GM10248 (cell line): Measurements from ENCODE around the gene SLC36A1.

Experiments
- CTCF ChIA-PET: fragments of 300-600 bp; sonication (Branson Sonifier 250); formaldehyde crosslinking; extraction: SDS; loops from one replicate; lab custom pipeline; 2021; ENCODE audit warnings: antibody characterized with exemption; lab: Yijun Ruan, JAX
- POLR2A ChIA-PET: fragments of 350-650 bp; sonication (Branson Sonifier 250); formaldehyde crosslinking; extraction: SDS; loops from one replicate; lab custom pipeline; 2020; ENCODE audit warnings: antibody characterized with exemption; lab: Yijun Ruan, JAX
- DNase-seq: peaks from one replicate; pipeline ENCODE4 v3.0.0; 2012; ENCODE audit errors: extremely low spot score
- CTCF ChIP-seq: IDR thresholded peaks from 2 replicates; pipeline ENCODE4 v1.5.1; 2012; ENCODE audit warnings: mild to moderate bottlenecking, low read depth; ENCODE audit errors: extremely low read depth, missing control alignments, control extremely low read depth

The SLC36A1 gene

DNA sequence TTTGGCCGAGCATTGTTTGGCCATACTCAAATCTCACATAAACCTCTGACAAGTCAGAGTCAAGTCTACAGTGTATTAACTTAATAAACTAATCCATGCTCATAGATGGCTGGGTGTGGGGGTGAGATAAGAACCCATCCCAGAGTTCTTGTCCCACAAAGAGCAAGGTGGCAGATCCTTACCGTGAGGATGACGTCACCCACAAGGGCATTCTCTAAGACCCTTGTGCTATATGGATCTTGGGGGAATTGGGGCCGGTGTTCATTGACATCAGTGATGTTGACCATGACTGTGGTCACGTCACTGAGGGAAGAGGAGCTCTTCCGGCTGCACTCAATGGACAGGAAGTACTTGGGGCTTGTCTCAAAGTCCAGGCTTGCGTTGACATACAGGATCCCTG is 81.6 kb downstream of the SLC36A1 start:
- POLR2A ChIA-PET = no interaction called here
- no peak for DNase-seq
- TF ChIP-seq CTCF = no peak
- CTCF ChIA-PET = no interaction called here

GRCh38 chr5:151531581-151531980 is 84.2 kb downstream of the SLC36A1 start:
- POLR2A ChIA-PET = no interaction called here
- no peak for DNase-seq
- no peak for TF ChIP-seq CTCF
- CTCF ChIA-PET = interaction anchor here (4.5 kb wide), 1 partner anchor 8 kb away, joined by 15 read pairs; no protein-coding TSS in a partner anchor

DNA sequence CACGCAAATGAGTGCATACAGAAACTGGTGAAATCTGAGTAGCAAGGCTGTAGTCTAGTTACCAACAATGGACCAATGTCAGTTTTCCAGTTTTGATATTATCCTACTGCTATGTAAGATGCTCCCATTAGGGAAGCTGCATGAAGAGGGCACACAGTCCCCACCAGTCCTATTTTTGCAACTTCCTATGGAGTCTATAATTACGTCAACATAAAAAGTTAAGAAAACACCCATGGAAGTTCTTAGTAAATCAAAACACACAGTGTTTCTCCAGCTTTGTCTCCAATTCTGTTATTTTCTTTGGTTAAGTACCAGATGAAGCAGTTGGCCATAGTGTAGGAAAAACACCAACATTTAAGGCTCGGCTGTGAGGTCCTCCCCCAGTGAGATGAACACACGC is 85.0 kb downstream of the SLC36A1 start:
- no peak for TF ChIP-seq CTCF
- POLR2A ChIA-PET = no interaction called here
- CTCF ChIA-PET = interaction anchor here (1.2 to 4.5 kb wide), 2 partner anchors 9 to 120 kb away, joined by 3 to 15 read pairs; no protein-coding TSS in a partner anchor
- DNase-seq = no peak

DNA sequence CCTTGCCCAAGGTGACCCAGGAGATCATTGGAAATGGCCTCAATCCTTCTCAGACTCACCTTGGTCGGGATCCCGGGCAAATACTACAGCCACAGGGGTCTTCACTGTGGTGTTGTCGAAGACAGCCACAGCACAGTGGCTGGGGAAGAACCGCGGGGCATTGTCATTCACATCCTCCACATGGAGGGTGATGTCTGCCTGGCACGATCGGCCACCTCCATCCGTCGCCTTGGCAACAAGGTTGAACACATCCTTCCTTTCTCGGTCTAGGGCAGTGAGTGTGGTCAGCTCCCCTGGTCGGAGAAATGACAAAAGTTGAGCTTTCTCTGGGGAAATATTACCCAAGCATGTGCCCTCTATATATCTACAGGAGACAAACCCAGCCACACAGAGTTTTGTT is 86.9 kb downstream of the SLC36A1 start:
- CTCF ChIA-PET = interaction anchor here (1.0 to 4.5 kb wide), 3 partner anchors 11 to 124 kb away, joined by 3 to 15 read pairs (median 6); no protein-coding TSS in a partner anchor
- POLR2A ChIA-PET = no interaction called here
- no peak for DNase-seq
- TF ChIP-seq CTCF = no peak

- CTCF ChIA-PET = no interaction called here
- POLR2A ChIA-PET = no interaction called here
- no peak for DNase-seq
- TF ChIP-seq CTCF = no peak
Measured at GRCh38 chr5:151537044-151537443, 89.6 kb downstream of the SLC36A1 start.

DNA sequence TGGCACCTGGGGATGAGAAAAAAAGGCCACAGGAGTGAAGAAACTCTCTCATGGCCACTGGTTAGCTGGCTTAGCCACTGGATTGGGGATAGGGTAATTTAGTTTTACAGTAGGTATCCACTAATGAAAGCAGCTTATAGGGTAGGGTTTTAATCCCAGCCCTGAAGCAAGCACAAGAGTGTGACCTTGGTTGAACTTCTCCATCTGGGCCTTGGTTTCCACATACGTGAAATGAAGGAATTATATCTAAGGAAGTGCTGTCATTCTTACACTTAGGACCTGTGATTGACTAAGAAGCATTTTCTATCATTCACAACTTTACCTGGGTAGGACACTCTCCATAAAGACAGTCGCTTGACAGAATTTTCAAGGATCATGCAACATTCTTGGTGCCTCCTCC is 94.2 kb downstream of the SLC36A1 start:
- TF ChIP-seq CTCF = no peak
- ChIA-PET POLR2A (no interaction called here), CTCF (interaction anchor here (1.1 to 1.4 kb wide), 2 partner anchors 16 to 18 kb away, joined by 3 read pairs; no protein-coding TSS in a partner anchor)
- no peak for DNase-seq
